Muscle of arm (tissue), 12 donors: ENCODE data around the gene TEAD2. TPM values are rescaled to one million over a fixed set of nuclear protein-coding genes. Genes with fewer than 3 reads are reported as not detected.
A peak's percentile ranks its signal among the peaks of the same experiment; 100 is the strongest.
"Not testable (repeated sequence)": the region's sequence is repeated elsewhere in the genome, so short reads cannot be mapped to it uniquely, and the experiment has no call there.

Experiments used
- DNase-seq: peaks from one replicate; pipeline ENCODE4 v3.0.0-alpha.2; 2013
- polyA plus RNA-seq, 12 donors: library from polyadenylated mRNA; unstranded; fragments of 120-200 nt; gene quantifications; one replicate each; pipeline ENCODE4 v1.2.1, GENCODE V29; 2013; ENCODE audit not compliant: insufficient read length in 12 of 12

Gene TEAD2
- polyA plus RNA-seq, 12 donors = 46.6 to 107 (median 62.5) TPM; not detected in 1

DNA sequence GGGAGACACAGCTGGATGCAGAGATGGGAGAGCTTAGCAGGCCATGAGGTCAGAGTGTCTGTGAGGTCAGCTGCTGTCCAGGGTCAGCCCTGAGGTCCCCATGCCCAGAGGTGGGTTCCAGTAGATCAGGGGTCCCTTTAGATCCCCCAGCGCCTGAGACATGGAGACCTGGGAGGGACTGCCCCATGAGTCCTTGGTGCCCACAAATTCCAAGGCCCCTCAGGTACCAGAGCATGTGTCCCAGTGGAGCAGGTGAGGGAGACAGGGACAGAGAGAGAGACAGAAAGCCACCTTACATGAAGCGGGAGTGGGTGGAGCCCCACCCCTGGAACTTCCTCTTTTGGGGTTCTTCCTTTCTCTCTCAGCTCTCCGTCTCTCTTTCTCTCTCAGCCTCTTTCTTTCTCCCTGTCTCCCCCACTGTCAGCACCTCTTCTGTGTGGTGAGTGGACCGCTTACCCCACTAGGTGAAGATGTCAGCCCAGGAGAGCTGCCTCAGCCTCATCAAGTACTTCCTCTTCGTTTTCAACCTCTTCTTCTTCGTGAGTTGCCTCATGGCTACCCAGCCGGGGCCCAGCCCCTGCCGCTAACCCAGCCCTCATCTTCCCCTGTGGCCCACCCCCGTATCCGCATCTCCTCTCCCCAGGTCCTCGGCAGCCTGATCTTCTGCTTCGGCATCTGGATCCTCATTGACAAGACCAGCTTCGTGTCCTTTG lies 27.0 kb downstream of the TEAD2 start, which contains the start of gene CD37:
CD37 (plus strand) TSS at position 336 of the 713 bp plus-strand sequence; CDS start at position 471, 135 bp downstream.
- no peak for DNase-seq

DNA sequence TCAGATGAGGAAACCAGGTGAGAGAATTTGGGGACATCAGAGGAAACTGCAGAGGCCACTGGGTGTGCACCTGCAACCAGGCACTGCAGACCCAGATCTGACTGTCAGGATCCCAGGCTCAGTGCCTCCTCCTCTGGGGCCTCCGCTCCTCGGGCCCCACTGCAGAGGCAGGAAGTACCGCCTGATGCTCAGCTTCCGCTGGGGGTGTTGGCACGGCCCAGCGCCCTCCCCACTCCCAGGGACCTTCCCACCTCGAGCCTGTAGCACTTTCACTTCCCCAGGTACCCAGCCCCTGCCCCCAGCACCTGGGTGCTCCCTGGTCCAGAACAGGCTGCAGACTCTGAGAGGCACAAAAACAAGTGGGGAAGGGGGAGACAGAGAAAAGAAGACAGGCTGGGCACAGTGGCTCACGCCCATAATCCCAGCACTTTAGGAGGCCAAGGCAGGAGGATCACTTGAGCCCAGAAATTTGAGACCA lies 28.4 kb downstream of the TEAD2 start:
- DNase-seq = no peak

DNA sequence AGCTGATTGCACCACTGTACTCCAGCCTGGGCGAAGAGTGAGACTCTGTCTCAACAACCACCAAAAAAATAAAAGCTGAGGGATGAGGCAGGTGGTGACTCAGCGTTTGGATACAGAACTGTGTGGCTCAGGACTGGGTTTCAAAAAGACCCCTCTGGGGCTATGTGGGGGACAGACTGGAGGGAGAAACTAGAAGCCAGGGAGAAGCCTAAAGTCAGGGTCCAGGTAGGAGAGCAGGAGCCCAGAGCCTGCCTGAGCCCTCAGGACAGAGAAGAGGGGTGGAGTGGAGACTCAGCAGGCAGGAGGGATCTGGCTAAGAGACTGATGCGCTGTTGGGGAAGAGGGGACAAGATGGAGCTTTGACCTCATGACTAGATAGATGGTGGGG lies 28.8 kb downstream of the TEAD2 start:
- DNase-seq = no peak

DNA sequence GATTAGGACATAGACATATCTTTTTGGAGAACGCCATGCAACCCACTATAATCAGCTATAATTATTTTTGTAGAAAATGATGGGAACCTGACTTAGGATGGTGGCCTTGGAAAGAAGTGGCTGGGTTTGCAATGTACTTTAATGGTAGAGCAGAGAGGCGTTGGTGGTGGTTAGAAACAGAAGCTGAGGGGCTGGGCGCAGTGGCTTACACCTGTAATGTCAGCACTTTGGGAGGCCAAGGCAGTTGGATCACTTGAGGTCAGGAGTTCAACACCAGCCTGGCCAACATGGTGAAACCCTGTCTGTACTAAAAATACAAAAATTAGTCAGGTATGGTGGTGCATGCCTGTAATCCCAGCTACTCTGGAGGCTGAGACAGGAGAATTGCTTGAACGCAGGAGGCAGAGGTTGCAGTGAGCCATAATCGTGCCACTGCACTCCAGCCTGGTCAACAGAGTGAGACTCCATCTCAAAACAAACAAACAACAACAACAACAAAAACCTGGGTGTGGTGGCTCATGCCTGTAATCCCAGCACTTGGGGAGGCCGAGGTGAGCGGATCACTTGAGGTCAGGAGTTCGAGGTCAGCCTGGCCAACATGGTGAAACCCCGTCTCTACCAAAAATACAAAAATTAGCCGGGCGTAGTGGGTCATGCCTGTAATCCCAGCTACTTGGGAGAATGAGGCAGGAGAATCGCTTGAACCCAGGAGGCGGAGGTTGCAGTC lies 29.4 kb downstream of the TEAD2 start:
- not testable (repeated sequence) for DNase-seq

DNA sequence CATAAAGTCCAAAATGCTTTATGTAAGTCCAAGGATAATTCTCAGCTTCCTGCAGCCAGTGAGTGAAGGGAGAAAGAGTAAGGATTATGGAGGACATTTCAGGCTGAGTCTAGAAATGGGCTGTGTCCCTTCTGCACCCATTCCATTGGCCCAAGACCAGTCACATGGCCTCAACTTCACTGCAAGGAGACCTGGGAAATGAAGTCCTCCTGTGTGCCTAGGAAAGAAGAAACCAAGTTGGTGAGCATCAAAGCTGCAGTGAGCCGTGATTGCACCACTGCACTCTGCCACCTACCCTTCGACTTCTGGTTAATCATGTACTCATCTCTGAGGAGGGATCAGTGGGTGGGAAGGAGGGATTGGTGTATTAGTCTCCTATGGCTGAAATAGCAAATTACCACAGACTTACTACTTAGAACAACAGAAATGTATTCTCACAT lies 30.6 kb downstream of the TEAD2 start:
- DNase-seq = no peak

DNA sequence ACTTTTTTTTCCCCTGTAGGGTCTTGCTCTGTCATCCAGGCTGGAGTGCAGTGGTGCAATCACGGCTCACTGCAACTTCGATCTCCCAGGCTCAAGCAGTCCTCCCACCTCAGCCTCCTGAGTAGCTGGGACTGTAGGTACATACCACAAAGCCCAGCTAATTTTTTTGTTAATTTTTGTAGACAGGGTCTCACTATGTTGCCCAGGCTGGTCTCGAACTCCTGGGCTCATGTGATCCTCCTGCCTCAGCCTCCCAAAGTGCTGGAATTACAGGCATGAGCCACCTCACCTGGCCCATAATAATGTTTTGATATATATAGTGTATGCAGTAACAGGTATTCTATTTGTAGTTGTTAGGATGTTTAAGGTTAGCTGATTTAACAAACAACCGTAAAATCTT lies 31.0 kb downstream of the TEAD2 start:
- DNase-seq = not testable (repeated sequence)

DNA sequence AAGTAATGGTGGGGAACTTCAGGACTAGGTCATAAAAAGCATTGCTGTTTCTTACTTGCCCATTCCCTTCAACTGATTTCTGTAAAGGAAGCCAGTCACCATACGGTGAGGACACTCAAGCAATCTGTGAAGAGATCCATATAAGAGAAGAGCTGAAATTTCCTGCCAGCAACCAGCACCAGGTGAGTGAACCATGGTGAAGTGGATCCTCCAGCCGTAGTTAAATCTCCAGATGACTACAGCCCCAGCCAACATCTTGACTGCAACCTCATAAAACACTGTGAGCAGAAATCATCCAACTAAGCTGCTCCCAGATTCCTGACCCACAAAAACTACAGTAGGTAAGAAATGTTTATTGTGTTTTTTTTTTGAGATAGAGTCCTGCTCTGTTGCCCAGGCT lies 33.5 kb downstream of the TEAD2 start:
- no peak for DNase-seq

DNA sequence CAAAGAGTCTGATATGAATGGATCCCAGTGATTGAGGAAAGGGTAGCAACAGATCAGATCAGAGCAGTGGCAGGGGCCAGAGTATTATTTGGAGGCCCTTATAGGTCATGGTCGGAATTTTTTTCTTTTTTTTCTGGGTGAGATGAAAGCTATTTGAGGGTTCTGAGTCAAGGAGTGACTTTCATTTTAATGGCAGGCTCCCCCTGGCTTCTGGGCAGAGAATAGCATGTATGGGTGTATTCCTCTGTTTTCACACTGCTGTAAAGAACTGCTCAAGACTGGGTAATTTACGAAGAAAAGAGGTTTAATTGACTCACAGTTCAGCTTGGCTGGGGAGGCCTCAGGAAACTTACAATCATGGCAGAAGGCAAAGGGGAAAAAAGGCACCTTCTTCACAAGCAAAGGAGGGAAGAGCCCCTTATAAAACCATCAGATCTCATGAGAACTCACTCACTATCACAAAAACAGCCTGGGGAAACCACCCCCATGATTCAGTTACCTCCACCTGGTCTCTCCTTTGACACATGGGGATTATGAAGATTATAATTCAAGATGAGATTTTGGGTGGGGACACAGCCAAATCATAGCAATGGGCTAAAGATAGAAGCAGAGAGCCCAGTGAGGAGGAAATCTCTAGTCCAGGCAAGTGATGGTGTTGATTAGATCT lies 34.2 kb downstream of the TEAD2 start:
- no peak for DNase-seq

DNA sequence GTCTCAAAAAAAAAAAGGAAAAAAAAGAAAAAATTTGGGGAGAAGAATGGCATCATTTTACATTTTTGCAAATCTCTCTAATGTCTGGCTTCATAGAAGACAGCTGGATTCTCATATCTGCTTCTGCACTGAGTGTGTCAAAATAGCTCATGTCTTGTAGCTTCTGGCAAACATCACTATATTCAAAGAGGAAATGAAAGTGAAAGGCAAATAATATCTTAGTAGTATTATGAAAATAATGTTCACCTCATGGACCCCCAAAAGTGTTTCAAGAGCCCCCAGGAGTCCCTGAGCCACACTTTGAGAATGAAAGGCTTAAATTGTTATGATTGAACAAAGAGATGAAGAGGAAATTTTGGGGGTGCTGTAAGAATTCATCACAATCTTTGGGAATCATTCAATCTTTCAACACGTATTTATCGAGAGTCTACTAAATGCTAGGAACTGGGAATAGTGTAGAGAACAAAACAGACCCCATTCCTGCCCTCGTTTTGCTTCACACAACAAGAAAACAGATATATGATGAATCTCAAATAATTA lies 36.0 kb downstream of the TEAD2 start:
- DNase-seq = no peak

DNA sequence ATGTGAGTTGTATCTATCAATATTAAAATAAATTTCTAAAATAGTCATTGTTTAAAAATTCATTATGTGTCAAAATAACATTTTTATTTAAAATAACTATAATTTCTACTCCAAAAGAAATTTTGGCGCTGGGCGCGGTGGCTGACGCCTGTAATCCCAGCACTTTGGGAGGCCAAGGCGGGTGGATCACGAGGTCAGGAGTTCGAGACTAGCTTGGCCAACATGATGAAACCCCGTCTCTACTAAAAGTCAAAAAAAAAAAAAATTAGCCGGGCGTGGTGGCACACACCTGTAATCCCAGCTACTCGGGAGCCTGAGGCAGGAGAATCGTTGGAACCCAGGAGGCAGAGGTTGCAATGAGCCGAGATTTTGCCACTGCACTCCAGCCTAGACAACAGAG lies 36.5 kb downstream of the TEAD2 start:
- not testable (repeated sequence) for DNase-seq

DNA sequence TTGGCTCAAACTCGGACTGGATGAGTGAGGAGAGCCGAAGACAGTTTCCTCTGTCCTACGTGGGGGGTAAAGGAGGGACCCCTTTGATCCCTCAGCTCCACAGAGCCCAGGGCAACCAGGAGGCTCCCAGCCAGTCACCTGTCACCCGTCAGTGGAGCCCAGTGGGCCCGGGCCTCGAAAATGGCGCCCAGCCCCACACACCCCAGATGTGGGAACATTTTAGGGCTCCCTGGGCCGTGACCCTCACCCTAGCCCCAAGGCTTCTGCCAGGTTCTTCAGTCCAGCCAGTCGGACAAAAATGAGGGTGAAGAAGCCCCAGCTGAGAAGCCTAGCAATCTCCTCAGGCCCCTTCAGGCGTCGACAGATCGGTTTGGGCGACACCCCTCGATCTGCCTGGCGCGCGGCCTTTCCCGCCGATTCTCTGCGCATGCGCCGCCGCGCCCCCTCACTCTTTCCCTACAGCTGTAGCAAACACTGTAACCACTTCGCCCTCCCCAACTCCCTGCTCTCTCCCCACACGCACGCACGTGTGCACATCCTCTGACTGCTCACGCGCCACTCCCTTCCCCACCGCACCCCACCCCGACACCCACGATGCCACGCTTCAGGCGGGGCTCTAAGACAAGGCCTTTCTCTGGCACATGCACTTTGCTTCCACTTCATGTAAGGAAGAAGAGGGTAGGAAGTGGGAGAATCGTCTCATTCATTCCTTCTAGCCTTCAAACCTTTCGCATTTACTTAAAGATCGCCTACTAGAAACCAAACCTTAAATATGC lies 37.2 kb downstream of the TEAD2 start, which contains the start of gene SLC6A16:
SLC6A16 (minus strand) TSS at position 391 of the 776 bp plus-strand sequence. CDS start 13,844 bp downstream, outside the sequence.
- DNase-seq = no peak

DNA sequence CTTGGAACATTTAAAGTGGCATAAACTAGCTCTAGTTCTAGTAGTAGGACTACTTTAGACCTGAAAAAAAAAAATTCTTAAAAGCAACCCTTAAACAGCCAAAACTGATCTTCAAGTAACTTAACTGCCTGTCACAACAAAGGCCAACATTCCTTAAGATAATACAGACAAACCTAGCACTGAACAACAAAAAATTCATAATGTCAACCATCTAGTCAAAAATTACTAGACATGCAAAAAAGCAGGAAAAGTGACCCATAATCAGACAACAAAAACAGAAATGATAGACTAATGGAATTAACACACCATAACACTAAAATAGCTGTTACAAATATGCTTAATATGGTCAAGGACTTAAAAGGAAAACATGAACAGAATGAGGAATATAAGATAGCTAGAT lies 43.9 kb downstream of the TEAD2 start:
- DNase-seq = no peak

DNA sequence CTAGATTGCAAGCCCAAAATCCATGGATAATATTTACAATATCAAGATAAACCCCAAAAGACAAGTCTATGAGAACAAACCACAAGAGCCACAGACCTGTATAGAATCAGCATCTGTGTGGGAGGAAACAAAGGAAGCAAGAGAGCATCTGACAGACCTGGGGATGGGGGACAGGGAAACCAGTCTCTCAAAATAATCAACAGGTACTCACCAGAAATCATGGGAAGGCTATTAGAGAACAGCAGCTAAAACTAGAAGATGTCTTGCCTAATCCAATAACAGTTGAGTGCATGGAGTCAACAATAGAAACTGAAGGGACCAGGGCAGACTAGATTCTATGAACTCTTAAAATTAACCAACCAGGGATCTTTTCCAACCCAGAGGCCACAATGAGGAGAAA lies 45.9 kb downstream of the TEAD2 start:
- DNase-seq = no peak

DNA sequence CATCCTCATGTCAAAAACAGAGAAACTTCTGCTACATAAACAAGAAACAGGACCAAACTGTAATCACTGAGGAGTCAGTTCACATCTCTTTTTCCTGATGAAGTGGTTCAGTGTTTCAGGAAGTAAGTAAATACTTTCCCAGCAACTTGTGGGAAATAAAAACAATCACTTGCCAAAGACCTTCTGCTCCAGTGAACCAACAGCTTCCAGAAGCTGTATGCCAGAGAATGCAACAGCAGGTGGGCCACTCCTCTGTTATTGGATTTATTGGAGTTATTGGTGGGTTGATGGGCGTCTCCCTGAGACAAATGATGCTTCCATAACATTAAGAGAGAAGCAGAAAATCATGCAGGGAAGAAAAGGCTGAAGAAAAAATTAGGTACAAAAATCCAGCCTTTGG lies 47.1 kb downstream of the TEAD2 start:
- DNase-seq = no peak

DNA sequence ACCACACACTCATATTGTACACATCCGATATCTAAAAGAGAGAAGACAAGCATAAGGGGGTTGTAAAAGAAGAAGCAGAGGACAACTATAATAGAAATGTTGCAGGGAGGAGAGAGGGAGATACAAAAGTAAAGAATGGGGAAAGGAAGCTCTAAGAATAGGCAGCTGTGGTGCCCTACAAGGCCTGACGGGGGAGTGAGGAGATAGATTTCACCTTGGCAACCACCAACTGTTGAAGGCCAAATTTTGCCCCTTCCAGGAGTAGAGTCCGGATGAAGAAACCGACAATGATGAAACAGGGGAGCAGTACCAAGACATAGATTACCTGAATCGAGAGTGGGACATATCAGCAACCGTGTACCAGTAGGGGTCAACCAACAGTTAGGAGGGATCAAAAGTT lies 53.1 kb downstream of the TEAD2 start:
- DNase-seq = no peak

DNA sequence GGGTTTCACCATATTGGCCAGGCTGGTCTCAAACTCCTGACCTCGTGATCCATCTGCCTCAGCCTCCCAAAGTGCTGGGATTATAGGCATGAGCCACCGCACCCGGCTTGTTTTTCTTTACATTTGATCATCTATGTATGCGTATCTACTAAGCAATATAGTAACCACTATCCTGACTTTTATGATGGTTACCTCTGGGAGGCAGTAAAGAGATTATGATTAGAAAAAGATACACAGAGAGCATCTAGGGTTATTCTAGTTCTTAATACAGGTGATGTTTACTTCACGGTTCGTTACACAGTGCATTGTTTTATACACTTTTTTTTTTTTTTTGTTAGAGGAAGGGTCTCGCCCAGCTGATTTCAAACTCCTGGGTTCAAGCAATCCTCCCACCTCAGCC lies 55.5 kb downstream of the TEAD2 start:
- DNase-seq = not testable (repeated sequence)

DNA sequence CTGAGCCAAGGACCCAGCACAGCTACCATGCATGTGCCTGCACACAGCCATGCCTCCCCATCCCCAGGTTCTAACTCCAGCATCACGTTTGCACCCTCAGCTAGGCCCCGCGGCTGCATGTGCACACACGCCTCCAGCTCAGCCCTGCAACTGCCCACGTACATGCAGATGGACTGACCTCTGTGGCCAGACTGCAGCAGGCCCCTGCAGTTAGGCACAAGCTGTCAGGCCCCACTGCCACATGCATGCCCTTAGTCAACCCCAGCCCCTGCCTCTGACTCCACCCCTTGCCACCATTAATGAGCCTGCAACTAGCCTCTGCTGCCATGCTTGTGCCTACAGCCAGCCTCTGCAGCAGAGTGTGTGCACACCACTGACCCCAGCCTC lies 60.4 kb downstream of the TEAD2 start:
- DNase-seq = no peak

DNA sequence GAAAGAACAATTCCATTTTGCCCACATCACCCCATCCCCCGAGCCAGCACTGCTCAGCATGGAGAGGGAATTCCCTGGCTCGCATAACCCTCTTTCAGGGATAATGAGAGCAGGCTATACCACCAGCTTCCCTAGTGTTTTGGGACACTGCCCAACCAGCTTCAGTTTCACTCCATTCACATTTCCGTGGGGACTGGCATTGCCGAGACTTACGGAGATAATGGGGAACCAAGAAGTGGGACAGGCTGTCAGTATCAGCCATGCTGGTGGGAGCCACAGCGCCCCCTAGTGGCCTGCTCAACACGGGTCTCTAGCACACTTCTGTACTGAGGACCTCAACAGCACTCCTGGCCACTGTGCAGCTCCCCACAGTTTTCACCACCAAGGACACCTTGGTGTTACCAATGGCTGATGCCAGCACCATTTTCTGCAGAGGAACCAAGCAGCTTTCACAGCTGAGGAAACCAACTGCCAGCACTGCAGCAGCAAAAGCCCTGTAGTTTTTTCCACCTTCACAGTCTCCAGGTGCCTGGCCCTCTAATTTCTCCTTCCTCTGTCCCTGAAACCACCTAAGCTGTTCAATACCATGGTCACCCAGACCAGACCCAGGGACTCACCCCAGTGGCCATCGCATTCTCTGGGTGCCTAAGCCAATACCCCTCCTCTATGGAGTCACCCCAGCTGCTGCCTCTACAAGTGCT lies 60.9 kb downstream of the TEAD2 start:
- peak; percentile 42 for DNase-seq

DNA sequence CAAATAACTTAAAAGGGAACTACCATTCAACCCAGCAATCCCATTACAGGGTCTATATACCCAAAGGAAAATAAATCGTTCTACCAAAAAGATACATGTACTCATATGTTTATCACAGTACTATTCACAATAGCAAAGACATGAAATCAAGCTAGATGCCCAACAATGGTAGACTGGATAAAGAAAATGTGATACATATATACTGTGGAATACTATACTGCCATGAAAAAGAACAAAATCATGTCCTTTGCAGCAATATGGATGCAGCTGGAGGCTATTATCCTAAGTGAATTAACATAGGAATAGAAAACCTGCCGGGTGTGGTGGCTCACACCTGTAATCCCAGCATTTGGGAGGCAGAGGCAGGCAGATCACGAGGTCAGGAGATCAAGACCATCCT lies 63.6 kb downstream of the TEAD2 start:
- not testable (repeated sequence) for DNase-seq

DNA sequence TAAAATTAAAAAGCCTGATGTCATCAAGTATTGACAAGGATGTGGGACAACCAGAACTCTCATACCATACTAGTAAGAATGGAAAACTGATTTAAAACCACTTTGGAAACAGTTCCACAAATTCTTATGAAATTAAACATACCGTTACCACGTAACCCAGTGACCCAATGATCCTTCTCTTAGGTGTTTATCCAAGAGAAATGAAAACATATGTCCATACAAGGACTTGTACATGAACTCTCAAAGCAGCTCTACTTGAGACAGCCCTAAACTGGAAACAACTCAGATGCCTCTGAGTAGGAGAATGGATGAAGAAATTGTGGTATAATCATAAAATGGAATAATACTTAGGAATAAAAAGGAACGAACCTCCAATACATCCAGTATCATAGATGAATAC lies 64.8 kb downstream of the TEAD2 start:
- no peak for DNase-seq
